Anterior cingulate cortex (tissue), 58 donors: Measurements from ENCODE around the gene IPPK.

Experiments
- DNase-seq, 58 donors: peaks; one replicate each; lab custom pipeline; 2025; lab: John Stamatoyannopoulos, UW

Gene IPPK, protein sequence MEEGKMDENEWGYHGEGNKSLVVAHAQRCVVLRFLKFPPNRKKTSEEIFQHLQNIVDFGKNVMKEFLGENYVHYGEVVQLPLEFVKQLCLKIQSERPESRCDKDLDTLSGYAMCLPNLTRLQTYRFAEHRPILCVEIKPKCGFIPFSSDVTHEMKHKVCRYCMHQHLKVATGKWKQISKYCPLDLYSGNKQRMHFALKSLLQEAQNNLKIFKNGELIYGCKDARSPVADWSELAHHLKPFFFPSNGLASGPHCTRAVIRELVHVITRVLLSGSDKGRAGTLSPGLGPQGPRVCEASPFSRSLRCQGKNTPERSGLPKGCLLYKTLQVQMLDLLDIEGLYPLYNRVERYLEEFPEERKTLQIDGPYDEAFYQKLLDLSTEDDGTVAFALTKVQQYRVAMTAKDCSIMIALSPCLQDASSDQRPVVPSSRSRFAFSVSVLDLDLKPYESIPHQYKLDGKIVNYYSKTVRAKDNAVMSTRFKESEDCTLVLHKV

GRCh38 chr9:92669890-92670708 lies at the start of gene IPPK:
TSS of gene IPPK (minus strand) at chr9:92670131. CDS start at chr9:92669988, 143 bp downstream.
- DNase-seq, result peak; percentile 81 to 99 (median 97)

GRCh38 chr9:92719028-92719647 lies 49.2 kb upstream of the IPPK start:
- DNase-seq, result no peak

GRCh38 chr9:92718086-92719001 lies 48.4 kb upstream of the IPPK start:
- DNase-seq, result no peak

GRCh38 chr9:92717201-92718085 lies 47.5 kb upstream of the IPPK start:
- DNase-seq, result no peak

GRCh38 chr9:92716557-92716956 lies 46.6 kb upstream of the IPPK start:
- peak in 25 of 58 donors; percentile 9 to 75 (median 38) for DNase-seq

DNA sequence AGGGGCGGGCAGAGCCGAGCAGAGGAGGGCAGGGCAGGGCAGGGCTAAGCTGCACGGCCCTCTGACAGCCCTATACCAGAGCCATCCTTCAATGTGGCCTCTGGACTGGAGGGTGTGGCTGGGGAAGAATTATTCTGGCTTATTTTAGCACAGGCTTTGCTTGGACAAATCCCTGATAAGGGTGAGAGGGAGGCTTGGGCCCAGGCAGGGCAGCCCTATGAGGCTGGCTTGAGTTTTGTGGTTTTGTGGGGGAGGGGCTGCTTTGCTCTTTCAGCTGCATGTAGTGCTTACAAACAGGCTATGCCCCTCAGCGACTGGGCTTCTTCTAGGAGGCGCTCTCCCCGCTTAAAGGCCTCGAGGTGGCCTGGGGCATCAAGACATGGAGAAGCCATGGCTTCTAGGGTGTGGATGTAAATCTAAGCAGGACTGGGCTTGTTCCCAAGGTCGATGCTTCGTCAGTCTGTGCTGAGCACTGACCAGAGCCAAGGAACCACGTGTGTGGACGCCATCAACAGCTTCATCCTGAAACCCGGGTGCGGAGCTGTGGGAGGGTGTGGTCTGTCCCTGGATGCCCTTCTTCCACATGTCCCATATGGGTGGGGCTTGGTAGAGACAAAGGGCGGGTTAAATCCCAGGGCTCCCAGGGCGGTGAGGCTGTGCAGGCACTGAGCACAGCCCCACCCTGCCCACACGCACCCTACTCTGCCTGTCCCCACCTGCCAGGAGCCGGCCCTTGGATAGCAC lies 45.7 kb upstream of the IPPK start:
- no peak for DNase-seq

DNA sequence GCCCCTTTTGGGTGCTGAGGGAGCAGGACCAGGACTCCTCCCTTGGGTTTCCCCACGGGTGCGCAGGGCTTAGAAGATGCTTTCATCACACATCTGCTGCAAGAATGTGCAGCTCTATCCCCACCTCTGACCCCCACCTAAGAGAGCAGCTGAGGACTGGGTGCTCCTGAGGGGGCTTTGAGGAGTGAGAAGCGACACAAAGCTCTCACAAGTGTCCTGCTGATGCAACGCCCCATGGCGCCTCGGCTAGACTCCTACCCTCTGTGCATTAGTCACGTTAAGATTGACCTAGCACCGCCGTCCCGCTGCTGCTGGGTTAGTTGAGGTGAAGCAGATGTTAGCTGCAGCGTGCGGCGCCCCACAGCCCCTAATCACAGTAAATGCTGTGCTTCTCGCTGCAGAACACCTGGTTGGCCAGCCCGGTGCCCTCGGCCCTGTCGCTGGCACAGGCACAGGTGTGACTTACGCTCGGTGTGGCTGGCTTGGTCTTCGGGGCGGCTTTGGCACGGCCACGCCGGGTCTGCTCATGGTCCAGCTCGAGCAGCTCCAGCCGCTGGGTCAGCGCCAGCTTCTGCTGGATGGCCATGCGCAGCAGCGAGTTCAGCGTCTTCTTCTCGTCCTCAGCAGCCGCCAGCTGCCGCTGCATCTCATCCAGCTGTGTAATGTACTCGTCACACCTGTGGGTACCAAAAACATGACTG lies 45.0 kb upstream of the IPPK start:
- no peak for DNase-seq

DNA sequence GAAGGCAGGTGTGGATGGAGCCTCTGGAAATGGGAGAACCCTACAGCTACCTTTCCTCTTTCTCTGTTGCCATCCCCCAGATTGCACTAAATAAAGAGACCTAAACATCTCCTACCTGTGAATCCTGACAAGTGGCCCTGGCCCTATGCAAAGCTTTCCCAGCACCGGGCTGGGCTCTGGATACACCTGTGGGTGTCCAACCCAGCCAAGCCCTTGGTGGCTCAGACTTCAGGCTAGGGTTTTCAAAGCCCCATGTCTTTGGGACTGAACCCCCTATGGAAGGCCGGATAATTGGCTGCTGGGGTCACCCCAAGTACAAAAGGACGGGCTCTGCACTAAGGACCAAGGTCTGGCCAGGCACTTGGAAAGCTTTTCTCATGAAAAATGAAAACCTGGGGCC lies 44.1 kb upstream of the IPPK start:
- DNase-seq, result no peak

- DNase-seq, result no peak
Measured at GRCh38 chr9:92713528-92713927, 43.6 kb upstream of the IPPK start.

DNA sequence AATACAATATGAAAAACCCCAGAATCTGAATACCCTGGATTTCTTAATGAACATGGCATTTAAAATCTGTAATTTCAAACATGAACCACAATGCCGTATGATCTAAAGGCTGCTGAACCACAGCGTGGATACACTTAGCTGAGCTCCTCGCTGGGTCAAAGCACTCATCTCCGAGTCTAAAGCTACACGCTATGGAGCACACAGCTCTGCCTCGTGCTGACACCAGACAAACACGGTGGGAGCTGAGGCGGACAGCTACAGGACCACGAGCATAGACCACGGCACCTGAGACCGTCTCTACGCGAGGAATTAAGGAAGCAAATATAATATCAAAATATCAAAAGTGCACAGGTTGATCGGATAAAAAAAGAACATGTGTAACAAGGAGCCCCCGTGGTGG lies 42.8 kb upstream of the IPPK start:
- no peak for DNase-seq

DNA sequence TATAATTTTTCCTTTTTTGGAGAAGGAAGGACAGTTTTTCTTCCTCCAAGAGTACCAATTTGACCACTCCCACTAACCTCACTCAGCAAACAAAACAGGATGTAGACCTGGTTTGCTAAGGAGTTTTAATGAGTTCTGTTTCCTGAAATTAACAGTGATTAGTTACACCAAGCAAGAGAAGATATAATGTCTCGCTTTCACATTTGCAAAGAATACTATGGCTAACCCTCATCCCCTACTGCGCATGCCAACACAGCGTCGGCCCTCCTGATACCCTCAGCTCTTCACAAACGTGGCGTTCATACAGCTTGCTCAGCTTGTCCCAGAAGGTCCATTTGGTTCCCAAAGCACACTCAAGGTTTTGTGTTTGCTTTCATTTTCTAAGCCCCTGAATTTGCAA lies 41.9 kb upstream of the IPPK start:
- DNase-seq, result no peak

DNA sequence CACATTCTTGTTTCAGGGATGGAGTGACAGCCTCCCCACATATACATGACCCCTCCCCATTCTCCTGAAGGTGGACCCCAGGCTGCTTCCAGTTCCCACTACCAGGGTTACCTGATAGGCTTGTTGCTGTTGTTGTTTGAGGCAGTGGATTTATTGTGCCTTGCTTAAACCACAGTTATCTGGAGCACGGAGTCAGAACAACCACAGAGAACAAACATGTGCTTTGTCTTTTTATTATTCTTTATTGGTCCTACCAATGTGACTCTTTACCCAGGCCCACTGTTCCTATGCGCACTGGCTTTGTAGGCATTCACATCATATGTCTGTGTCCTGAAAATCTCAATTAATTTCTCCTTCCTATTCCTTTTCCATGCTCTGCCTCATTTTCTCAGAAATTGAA lies 41.2 kb upstream of the IPPK start:
- no peak for DNase-seq

GRCh38 chr9:92710368-92710767 lies 40.4 kb upstream of the IPPK start:
- DNase-seq, result no peak

- DNase-seq, result no peak
Measured at GRCh38 chr9:92709954-92710353, 40.0 kb upstream of the IPPK start.

GRCh38 chr9:92709240-92709639 lies 39.3 kb upstream of the IPPK start:
- no peak for DNase-seq

- no peak for DNase-seq
Measured at GRCh38 chr9:92707530-92707929, 37.6 kb upstream of the IPPK start.

GRCh38 chr9:92706218-92706940 lies 36.4 kb upstream of the IPPK start:
- DNase-seq, result no peak
